Testis (tissue), 3 donors: ENCODE data around the gene U2AF1L4. TPM values are rescaled to one million over a fixed set of nuclear protein-coding genes. Genes with fewer than 3 reads are reported as not detected.
"Not testable (repeated sequence)": the region's sequence is repeated elsewhere in the genome, so short reads cannot be mapped to it uniquely, and the experiment has no call there.

ENCODE experiments used
- DNase-seq: peaks from one replicate; pipeline ENCODE4 v3.0.0-alpha.2; 2019
- H3K27ac ChIP-seq, 2 donors: fragments of 200-600 bp; sonication (generic); one replicate each; pipeline ENCODE4 v1.5.1; 2019
- H3K27me3 ChIP-seq: fragments of 200-600 bp; sonication (generic); one replicate; pipeline ENCODE4 v1.5.1; 2019
- H3K36me3 ChIP-seq: fragments of 200-600 bp; sonication (generic); one replicate; pipeline ENCODE4 v1.5.1; 2017; ENCODE audit warnings: low read depth; ENCODE audit errors: missing control alignments
- H3K4me1 ChIP-seq: fragments of 200-600 bp; sonication (generic); one replicate; pipeline ENCODE4 v1.5.1; 2019
- H3K4me3 ChIP-seq, 2 donors: fragments of 200-600 bp; sonication (generic); one replicate each; pipeline ENCODE4 v1.5.1; 2017 to 2019
- H3K9me3 ChIP-seq: fragments of 200-600 bp; sonication (generic); one replicate; pipeline ENCODE4 v1.5.1; 2017
- CTCF ChIP-seq, 3 experiments: fragments of 450-650 bp in 2 of 3; fragments of 200-600 bp in 1 of 3; sonication (generic) in 1 of 3; IDR thresholded peaks; one replicate each; pipeline ENCODE4 v1.5.1; 2016 to 2019; ENCODE audit warnings: antibody characterized with exemption in 3 of 3, mild to moderate bottlenecking in 2 of 3, moderate library complexity in 1 of 3
- POLR2A ChIP-seq: fragments of 450-650 bp; IDR thresholded peaks from one replicate; pipeline ENCODE4 v1.6.1; 2017; ENCODE audit warnings: antibody characterized with exemption, mild to moderate bottlenecking, moderate library complexity
- WGBS, 2 donors: methylation state at CpG; one replicate each; pipeline ENCODE4 v1.1.5; 2018; 5-methylcytosine and 5-hydroxymethylcytosine counted together
- intact Hi-C: fragments of 100-400 bp; cut with DNase I; formaldehyde crosslinking; loops from one replicate; pipeline ENCODE4 v1.15.1; 2023; ENCODE audit warnings: low total_unique reads
- polyA plus RNA-seq: library from polyadenylated mRNA; stranded (reverse); fragments of 350-450 nt; fragmentation: Illumina TruSeq; extraction: RNeasy Lipid Tissue Mini Kit (QIAGEN cat#74804); gene quantifications from one replicate; pipeline ENCODE4 v1.2.3, GENCODE V29; 2014; ENCODE audit warnings: low read depth, low replicate concordance; ENCODE audit not compliant: insufficient read depth
- total RNA-seq, 2 donors: library from RNA; depleted of rRNA; stranded (reverse); fragments of >200 nt; gene quantifications; one replicate each; pipeline ENCODE4 v1.2.3, GENCODE V29; 2016

U2AF1L4 gene
- total and polyA plus RNA-seq, 3 donors from 2014 or later: 45.3 to 49.6 (median 47.2) TPM

GRCh38 chr19:35724560-35724959 is 20.7 kb downstream of the U2AF1L4 start:
- whole genome bisulfite sequencing, 2 donors: 92 to 97% methylated on average over 12 of the region's 12 CpGs

GRCh38 chr19:35724132-35724531 is 21.1 kb downstream of the U2AF1L4 start:
- H3K9me3 ChIP-seq, H3K36me3 ChIP-seq, H3K27me3 ChIP-seq, DNase-seq, H3K4me3 ChIP-seq, intact Hi-C loops, H3K27ac ChIP-seq: not testable (repeated sequence)
- 88 to 92% methylated on average over 7 of the region's 7 CpGs for WGBS, 2 donors
- H3K4me1 ChIP-seq: peaks cover 11% of the 10 kb centered on the region

More at GRCh38 chr19:35724560-35724959, 20.7 kb downstream of the U2AF1L4 start:
- TF ChIP-seq POLR2A (no peak), CTCF (IDR thresholded peaks at IDR 0.05) (no peak)
- DNase-seq: no peak
- intact Hi-C loops: no loop called here
- Histone ChIP-seq H3K4me3 (no peak overlapping the region), H3K9me3 (no peaks in the 10 kb centered on the region), H3K27me3 (no peaks in the 10 kb centered on the region), H3K4me1 (peaks cover 7% of the 10 kb centered on the region), H3K27ac (no peak overlapping the region), H3K36me3 (no peaks in the 10 kb centered on the region)

GRCh38 chr19:35723671-35724070 is 21.5 kb downstream of the U2AF1L4 start:
- peaks cover 15% of the 10 kb centered on the region for H3K4me1 ChIP-seq
- intact Hi-C loops: no loop called here
- no peaks in the 10 kb centered on the region for H3K27me3 ChIP-seq
- no peak for DNase-seq
- no peak overlapping the region for H3K4me3 ChIP-seq
- no peak overlapping the region for H3K27ac ChIP-seq
- WGBS, 2 donors: 95 to 98% methylated on average over 18 to 24 of the region's 24 CpGs
- no peaks in the 10 kb centered on the region for H3K36me3 ChIP-seq
- no peaks in the 10 kb centered on the region for H3K9me3 ChIP-seq
- TF ChIP-seq POLR2A (no peak), CTCF (IDR thresholded peaks at IDR 0.05) (no peak)

- no peaks in the 10 kb centered on the region for H3K27me3 ChIP-seq
- WGBS, 2 donors: 93 to 94% methylated on average over 14 to 16 of the region's 16 CpGs
- H3K9me3 ChIP-seq: no peaks in the 10 kb centered on the region
- intact Hi-C loops: no loop called here
- no peak overlapping the region for H3K4me3 ChIP-seq
- H3K36me3 ChIP-seq: no peaks in the 10 kb centered on the region
- TF ChIP-seq POLR2A: no peak
- no peak for TF ChIP-seq CTCF (IDR thresholded peaks at IDR 0.05)
- no peak overlapping the region for H3K27ac ChIP-seq
- H3K4me1 ChIP-seq: peaks cover 15% of the 10 kb centered on the region
- no peak for DNase-seq
These were observed 22.3 kb downstream of the U2AF1L4 start for GRCh38 chr19:35722897-35723296.

- DNase-seq: no peak
- 93 to 97% methylated on average over 13 to 14 of the region's 14 CpGs for WGBS, 2 donors
- H3K36me3 ChIP-seq: no peaks in the 10 kb centered on the region
- no peak overlapping the region for H3K27ac ChIP-seq
- intact Hi-C loops: no loop called here
- no peak overlapping the region for H3K4me3 ChIP-seq
- H3K4me1 ChIP-seq: peaks cover 15% of the 10 kb centered on the region
- TF ChIP-seq CTCF (IDR thresholded peaks at IDR 0.05): no peak
- TF ChIP-seq POLR2A: no peak
- H3K9me3 ChIP-seq: no peaks in the 10 kb centered on the region
- no peaks in the 10 kb centered on the region for H3K27me3 ChIP-seq
These were observed 22.8 kb downstream of the U2AF1L4 start for GRCh38 chr19:35722461-35722860.
